ENCODE results near the gene LENG8. TPM values are rescaled to one million over a fixed set of nuclear protein-coding genes. Genes with fewer than 3 reads are reported as not detected.

LENG8 gene
- total RNA-seq, 1 experiment from 2014 or later = 196 TPM

GRCh38 chr19:54470991-54471782, 22.2 kb downstream of the LENG8 start:
- Histone ChIP-seq H2AFZ (ENCODE audit: low read depth, low read length, poor library complexity, severe bottlenecking) (no peak overlapping the region), H3K4me2 (ENCODE audit: low read length) (no peak overlapping the region), H3K9me3 (ENCODE audit: control insufficient read depth in 1 of 2, insufficient read depth in 1 of 2, low read depth in 1 of 2, low read length in 2 of 2) (no peaks in the 10 kb centered on the region), H4K20me1 (ENCODE audit: insufficient read depth) (no peaks in the 10 kb centered on the region), H3K4me1 (ENCODE audit: control insufficient read depth in 1 of 2, insufficient read depth in 2 of 2, low read length in 2 of 2) (peaks cover 6 to 9% of the 10 kb centered on the region in 2 experiments; a peak in 3 of 4 replicates), H3K9me2 (ENCODE audit: insufficient read depth) (no peaks in the 10 kb centered on the region), H3K27me3 (ENCODE audit: insufficient read depth, low read length) (no peaks in the 10 kb centered on the region), H3K36me3 (ENCODE audit: control insufficient read depth in 1 of 2, insufficient read depth in 2 of 2, low read length in 2 of 2) (no peaks in the 10 kb centered on the region), H3K9ac (ENCODE audit: low read length) (no peak overlapping the region), H3K27ac (ENCODE audit: low read depth, low read length) (no peak overlapping the region), H3K4me3 (replicated peaks in 1 of 2; ENCODE audit: low read depth in 1 of 2, low read length in 2 of 2) (no peak overlapping the region), H3K79me2 (ENCODE audit: insufficient read depth, low read length) (no peaks in the 10 kb centered on the region)
- ChIA-PET POLR2A (no interaction called here), CTCF (no interaction called here), RAD21 (ENCODE audit: low non-redundant PET in 1 of 2, low total read pairs in 2 of 2, uncharacterized antibody in 2 of 2, unreplicated experiment in 2 of 2) (no interaction called here)
- ATAC-seq (no peak), DNase-seq (ENCODE audit: low read depth, low spot score) (no peak)
- TF ChIP-seq CEBPB (IDR thresholded peaks at IDR 0.05; ENCODE audit: low read depth) (no peak), ZFX (IDR thresholded peaks at IDR 0.05) (no peak), POLR2A (IDR thresholded peaks at IDR 0.05; ENCODE audit: borderline replicate concordance, extremely low read depth, insufficient read depth, insufficient read length) (no peak), SRF (IDR thresholded peaks at IDR 0.05; ENCODE audit: low read depth) (no peak), POLR2AphosphoS5 (IDR thresholded peaks at IDR 0.05; ENCODE audit: low read depth, low read length) (no peak), RAD21 (IDR thresholded peaks at IDR 0.05; ENCODE audit: low read depth) (no peak), JUND (IDR thresholded peaks at IDR 0.05) (no peak), ATF3 (IDR thresholded peaks at IDR 0.05) (no peak), MAX (IDR thresholded peaks at IDR 0.05) (no peak), ZNF274 (IDR thresholded peaks at IDR 0.05; ENCODE audit: low read depth, low read length) (no peak), ELF1 (IDR thresholded peaks at IDR 0.05; ENCODE audit: borderline replicate concordance, low read depth) (no peak), EZH2phosphoT487 (IDR thresholded peaks at IDR 0.05; ENCODE audit: borderline replicate concordance) (no peak), FOSL1 (IDR thresholded peaks at IDR 0.05; ENCODE audit: low read depth) (no peak), EZH2 (IDR thresholded peaks at IDR 0.05) (no peak), SIN3A (IDR thresholded peaks at IDR 0.05; ENCODE audit: low read depth) (no peak), REST (IDR thresholded peaks at IDR 0.05; ENCODE audit: low read depth) (no peak), SP1 (IDR thresholded peaks at IDR 0.05; ENCODE audit: low read depth) (no peak)
- BruUV-seq (replicated peaks) = no TSS peak
- intact Hi-C loops (cut with micrococcal nuclease) = no loop called here

Data from HCT116 (cell line).